Kidney (tissue), 14 donors: ENCODE measurements around the gene ATXN8OS. TPM values are rescaled to one million over a fixed set of nuclear protein-coding genes. Genes with fewer than 3 reads are reported as not detected.
"Not testable (repeated sequence)": the region's sequence is repeated elsewhere in the genome, so short reads cannot be mapped to it uniquely, and the experiment has no call there.

Source experiments
- DNase-seq, 5 donors: peaks; one replicate each; pipeline ENCODE4 v3.0.0-alpha.2; 2013 to 2020
- FAIRE-seq: peaks from 2 replicates; lab custom pipeline; 2012; peaks lifted over from hg19 to GRCh38; lab: Jason Lieb, UNC
- H3K27ac ChIP-seq, 2 donors: one replicate each; pipeline ENCODE4 v1.7.0; 2013; ENCODE audit warnings: low read depth in 2 of 2, low read length in 2 of 2, inconsistent platforms in 1 of 2
- H3K27me3 ChIP-seq: one replicate; pipeline ENCODE4 v1.7.1; 2013; ENCODE audit warnings: low read length, inconsistent platforms; ENCODE audit not compliant: control insufficient read depth, insufficient read depth
- H3K36me3 ChIP-seq, 3 donors: one replicate each; pipeline versions ENCODE4 v1.7.0 to v1.7.1; 2013; ENCODE audit warnings: low read length in 3 of 3, control low read depth in 1 of 3, inconsistent platforms in 1 of 3; ENCODE audit not compliant: insufficient read depth in 3 of 3, control insufficient read depth in 2 of 3
- H3K4me1 ChIP-seq, 3 donors: one replicate each; pipeline versions ENCODE4 v1.7.0 to v1.7.1; 2013; ENCODE audit warnings: low read length in 3 of 3, inconsistent platforms in 1 of 3, low read depth in 1 of 3; ENCODE audit not compliant: control insufficient read depth in 2 of 3, insufficient read depth in 2 of 3
- H3K4me3 ChIP-seq, 3 donors: one replicate each; pipeline versions ENCODE4 v1.7.0 to v1.8.1; 2013; ENCODE audit warnings: low read length in 3 of 3, control low read depth in 1 of 3, inconsistent platforms in 1 of 3
- H3K9ac ChIP-seq, 3 donors: one replicate each; pipeline versions ENCODE4 v1.7.0 to v1.7.1; 2013; ENCODE audit warnings: low read length in 3 of 3, control low read depth in 1 of 3, inconsistent platforms in 1 of 3
- H3K9me3 ChIP-seq, 3 donors: one replicate each; pipeline versions ENCODE4 v1.7.0 to v1.7.1; 2013; ENCODE audit warnings: low read length in 3 of 3, control low read depth in 1 of 3, inconsistent platforms in 1 of 3; ENCODE audit not compliant: control insufficient read depth in 2 of 3, insufficient read depth in 1 of 3
- CTCF ChIP-seq: IDR thresholded peaks from 3 replicates; pipeline ENCODE4 v1.5.1; 2012; ENCODE audit warnings: mild to moderate bottlenecking, moderate library complexity, borderline replicate concordance; ENCODE audit not compliant: insufficient read depth; ENCODE audit errors: extremely low read depth
- intact Hi-C: fragments of 100-400 bp; cut with DNase I; formaldehyde crosslinking; loops from one replicate; pipeline ENCODE4 v1.11.1; 2022
- polyA plus RNA-seq: library from polyadenylated mRNA; stranded (reverse); fragments of 350-450 nt; fragmentation: Illumina TruSeq; extraction: RNeasy Lipid Tissue Mini Kit (QIAGEN cat#74804); gene quantifications from one replicate; pipeline ENCODE4 v1.2.3, GENCODE V29; 2014; ENCODE audit warnings: low read depth, low replicate concordance; ENCODE audit not compliant: insufficient read depth
- total RNA-seq: library from RNA; stranded (reverse); fragmentation: NEBNext Ultra II Directional; extraction: Animal tissue kit (Norgen Biotek cat#: 25700); gene quantifications from one replicate; pipeline ENCODE4 v1.2.1, GENCODE V29; 2021
- donor health status: control.
- donor health status: control.
- donor health status: control.
- donor health status: control.
- donor health status: control.
- donor health status: DM: yes; HTN: yes; CAD: no.
- donor health status: Normal renal cell carcinoma (clear cell type).

ATXN8OS gene
- total and polyA plus RNA-seq, 2 donors from 2014 or later, result not detected

GRCh38 chr13:70117338-70117905 is 9.8 kb downstream of the ATXN8OS start:
- no peak for FAIRE-seq
- no peak overlapping the region for H3K4me3 ChIP-seq
- no peak overlapping the region for H3K9ac ChIP-seq
- H3K36me3 ChIP-seq, result no peaks in the 10 kb centered on the region
- H3K27me3 ChIP-seq, result no peaks in the 10 kb centered on the region
- no peak for TF ChIP-seq CTCF
- intact Hi-C loops, result no loop called here
- H3K9me3 ChIP-seq, result no peaks in the 10 kb centered on the region
- no peak for DNase-seq
- no peaks in the 10 kb centered on the region for H3K4me1 ChIP-seq
- no peak overlapping the region for H3K27ac ChIP-seq

- Histone ChIP-seq H3K9ac (no peak overlapping the region), H3K9me3 (no peaks in the 10 kb centered on the region), H3K4me1 (no peaks in the 10 kb centered on the region), H3K27ac (no peak overlapping the region), H3K36me3 (no peaks in the 10 kb centered on the region), H3K4me3 (no peak overlapping the region), H3K27me3 (no peaks in the 10 kb centered on the region)
- FAIRE-seq (no peak), DNase-seq (no peak)
- intact Hi-C loops, result no loop called here
- no peak for TF ChIP-seq CTCF
Measured at GRCh38 chr13:70125693-70126092, 18.1 kb downstream of the ATXN8OS start.

- Histone ChIP-seq H3K9me3 (no peaks in the 10 kb centered on the region), H3K27ac (no peak overlapping the region), H3K27me3 (no peaks in the 10 kb centered on the region), H3K4me1 (no peaks in the 10 kb centered on the region), H3K36me3 (no peaks in the 10 kb centered on the region), H3K9ac (no peak overlapping the region), H3K4me3 (no peak overlapping the region)
- DNase-seq (no peak), FAIRE-seq (no peak)
- intact Hi-C loops, result no loop called here
- no peak for TF ChIP-seq CTCF
Measured at GRCh38 chr13:70128098-70128497, 20.5 kb downstream of the ATXN8OS start.

- H3K36me3 ChIP-seq, H3K9me3 ChIP-seq, H3K27ac ChIP-seq, H3K4me1 ChIP-seq, intact Hi-C loops, H3K27me3 ChIP-seq, H3K9ac ChIP-seq, FAIRE-seq, H3K4me3 ChIP-seq, DNase-seq: not testable (repeated sequence)
Measured at GRCh38 chr13:70142658-70143057, 35.0 kb downstream of the ATXN8OS start.
